Activated CD4-positive, alpha-beta memory T cell treated with anti-CD3 and anti-CD28 coated beads for 36 hours (primary cell): ENCODE results near the gene FERMT2. TPM values are rescaled to one million over a fixed set of nuclear protein-coding genes. Genes with fewer than 3 reads are reported as not detected.

Experiments
- CTCF ChIA-PET: fragments of 350-600 bp; sonication (Branson Sonifier 250); formaldehyde crosslinking; loops from one replicate; lab custom pipeline; 2021; ENCODE audit warnings: antibody characterized with exemption, inconsistent platforms; lab: Charles Lee
- POLR2A ChIA-PET: fragments of 350-600 bp; sonication (Branson Sonifier 250); formaldehyde crosslinking; loops from one replicate; lab custom pipeline; 2021; ENCODE audit warnings: antibody characterized with exemption; lab: Charles Lee
- DNase-seq: peaks from one replicate; pipeline ENCODE4 v3.0.0-alpha.2; 2020
- H3K27ac Mint-ChIP-seq: one replicate; pipeline ENCODE4 v1.8.0; 2021; ENCODE audit warnings: mixed read lengths
- H3K27me3 Mint-ChIP-seq: one replicate; pipeline ENCODE4 v1.8.0; 2021; ENCODE audit warnings: mixed read lengths
- H3K36me3 Mint-ChIP-seq: one replicate; pipeline ENCODE4 v1.8.0; 2021; ENCODE audit warnings: mixed read lengths
- H3K4me1 Mint-ChIP-seq: one replicate; pipeline ENCODE4 v1.8.0; 2021; ENCODE audit warnings: low read depth, mixed read lengths
- H3K4me3 Mint-ChIP-seq: one replicate; pipeline ENCODE4 v1.8.0; 2021; ENCODE audit warnings: mild to moderate bottlenecking, mixed read lengths
- H3K9me3 Mint-ChIP-seq: one replicate; pipeline ENCODE4 v1.8.0; 2021; ENCODE audit warnings: mixed read lengths
- intact Hi-C: fragments of 100-400 bp; cut with micrococcal nuclease; formaldehyde crosslinking; loops from one replicate; pipeline ENCODE4 v1.15.1; 2023
- total RNA-seq, 2 experiments: library from RNA; stranded (reverse); gene quantifications; one replicate each; pipeline ENCODE4 v1.2.3, GENCODE V29; 2021

Gene FERMT2
- 1 to 10 TPM; 3.8 to 5.3 TPM for total RNA-seq

DNA sequence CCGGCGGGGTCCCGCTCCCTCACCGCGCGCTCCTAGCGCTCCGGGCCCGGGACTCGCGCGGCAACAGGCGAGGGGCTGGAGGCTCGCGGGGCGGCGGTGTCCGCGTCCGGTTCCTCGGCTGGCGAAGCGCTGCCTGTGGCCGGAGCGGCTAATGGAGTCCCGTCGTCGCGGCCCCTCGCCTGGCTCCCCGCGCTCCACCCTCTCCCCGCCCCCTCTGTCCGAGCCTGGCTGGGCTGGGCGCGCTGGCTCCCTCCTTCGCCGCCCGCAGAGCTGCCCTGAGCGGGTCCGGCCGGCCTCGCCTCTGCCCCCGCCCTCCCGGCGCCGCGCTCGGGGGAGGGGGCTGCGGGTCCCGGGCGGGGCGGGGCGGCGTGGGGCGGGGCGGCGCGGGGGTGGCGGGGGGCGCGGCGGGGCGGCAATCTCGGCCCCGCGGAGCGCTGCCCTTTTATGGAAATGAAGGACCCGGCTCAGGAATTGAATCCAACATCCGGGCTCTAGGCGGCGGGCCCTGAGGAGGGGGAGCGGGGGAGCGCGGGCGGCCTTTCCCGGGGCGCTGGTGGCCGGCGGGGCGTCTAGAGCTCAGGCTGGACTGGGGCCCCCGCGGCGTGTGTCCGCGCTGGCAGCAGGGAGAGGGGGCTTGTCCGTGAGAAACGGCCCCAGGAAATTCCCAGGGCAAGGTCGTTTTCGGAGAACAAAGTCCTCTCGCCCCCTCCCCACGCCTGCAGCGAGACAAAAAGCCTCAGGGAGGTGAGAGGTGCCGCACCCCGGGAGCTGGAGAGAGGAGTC lies at the start of gene FERMT2:
Gene FERMT2, minus strand, starts transcription at position 153 of the 783 bp plus-strand sequence. CDS start 482 bp downstream, outside the sequence.
- H3K36me3 Mint-ChIP-seq, result no peaks in the 10 kb centered on the region
- H3K27me3 Mint-ChIP-seq, result peaks cover 43% of the 10 kb centered on the region
- peak within 1 kb of the TSS; percentile 9 for H3K27ac Mint-ChIP-seq
- peaks cover 33% of the 10 kb centered on the region for H3K4me1 Mint-ChIP-seq
- ChIA-PET POLR2A (no interaction called here), CTCF (interaction anchor here (1.1 to 1.4 kb wide), 2 partner anchors 9 to 10 kb away, joined by 4 read pairs; no protein-coding TSS in a partner anchor)
- intact Hi-C loops, result loop anchor here (1.0 to 10.0 kb wide), 4 partner anchors 33 to 536 kb away; partner anchors contain the start of gene DDHD1
- peak; percentile 40 for DNase-seq
- H3K9me3 Mint-ChIP-seq, result no peaks in the 10 kb centered on the region
- peak within 1 kb of the TSS; percentile 83 for H3K4me3 Mint-ChIP-seq

DNA sequence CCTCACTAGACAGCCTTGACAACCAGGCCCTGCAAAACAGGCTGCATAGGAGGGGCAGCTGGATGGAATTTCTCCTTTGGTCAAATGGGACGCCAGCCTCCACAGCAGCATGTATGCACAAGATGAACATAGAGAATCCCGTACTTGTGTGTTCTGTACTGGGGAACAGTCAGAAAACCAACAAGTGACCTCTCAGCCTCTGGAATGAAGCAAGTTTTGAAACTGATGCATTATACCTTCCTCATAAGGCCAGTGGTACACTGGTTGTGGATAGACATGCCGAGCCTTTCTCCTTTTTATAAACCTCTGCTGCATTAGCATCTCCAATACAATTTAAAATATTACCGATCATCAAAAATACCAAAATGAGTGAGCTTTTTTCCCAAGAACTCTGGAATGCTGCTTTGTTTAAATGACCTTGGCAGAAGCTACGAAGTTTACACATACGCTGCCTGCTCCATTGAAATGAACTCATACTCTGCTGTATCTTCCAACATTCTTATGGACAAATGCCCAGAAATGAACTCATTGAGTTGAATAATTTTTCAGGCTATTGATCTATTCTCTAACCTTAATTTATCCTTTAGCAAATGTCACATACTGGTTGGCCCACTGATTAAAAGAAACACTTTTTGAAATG lies 47.6 kb upstream of the FERMT2 start:
- Mint-ChIP-seq H3K4me3 (no peak overlapping the region), H3K27ac (no peak overlapping the region), H3K36me3 (no peaks in the 10 kb centered on the region), H3K27me3 (peaks cover 6% of the 10 kb centered on the region), H3K9me3 (no peaks in the 10 kb centered on the region), H3K4me1 (no peaks in the 10 kb centered on the region)
- DNase-seq, result no peak
- ChIA-PET POLR2A (no interaction called here), CTCF (interaction anchor here (1.0 kb wide), 1 partner anchor 297 kb away, joined by 3 read pairs; no protein-coding TSS in a partner anchor)
- intact Hi-C loops, result no loop called here

GRCh38 chr14:52996493-52996892 lies 45.6 kb upstream of the FERMT2 start:
- POLR2A ChIA-PET, result no interaction called here
- no peak overlapping the region for H3K4me3 Mint-ChIP-seq
- CTCF ChIA-PET, result no interaction called here
- H3K27ac Mint-ChIP-seq, result no peak overlapping the region
- H3K36me3 Mint-ChIP-seq, result no peaks in the 10 kb centered on the region
- intact Hi-C loops, result no loop called here
- H3K9me3 Mint-ChIP-seq, result no peaks in the 10 kb centered on the region
- no peak for DNase-seq
- H3K27me3 Mint-ChIP-seq, result peaks cover 6% of the 10 kb centered on the region
- no peaks in the 10 kb centered on the region for H3K4me1 Mint-ChIP-seq

DNA sequence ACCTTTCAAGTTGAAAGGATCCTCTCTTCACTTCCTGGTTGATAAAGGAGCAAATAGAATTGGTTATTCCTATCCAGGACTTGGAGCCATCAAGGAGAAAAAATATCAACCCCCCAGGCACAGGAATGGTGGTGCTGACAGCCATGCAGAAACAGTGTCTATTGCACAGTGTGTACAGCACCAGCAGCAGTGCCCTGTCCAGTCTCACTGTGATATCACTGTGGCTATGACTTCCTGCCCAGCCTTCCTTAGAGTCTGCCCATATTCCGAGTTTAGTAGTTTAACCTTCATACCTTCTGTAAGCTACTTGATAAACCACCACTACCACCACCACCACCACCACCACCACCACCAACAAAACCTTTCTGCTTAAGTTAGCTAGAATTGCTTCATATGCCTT lies 45.1 kb upstream of the FERMT2 start:
- H3K4me3 Mint-ChIP-seq, result no peak overlapping the region
- peaks cover 5% of the 10 kb centered on the region for H3K27me3 Mint-ChIP-seq
- DNase-seq, result no peak
- intact Hi-C loops, result no loop called here
- H3K27ac Mint-ChIP-seq, result no peak overlapping the region
- H3K36me3 Mint-ChIP-seq, result no peaks in the 10 kb centered on the region
- CTCF ChIA-PET, result no interaction called here
- no peaks in the 10 kb centered on the region for H3K4me1 Mint-ChIP-seq
- POLR2A ChIA-PET, result no interaction called here
- H3K9me3 Mint-ChIP-seq, result no peaks in the 10 kb centered on the region

GRCh38 chr14:52992236-52992870 lies 41.5 kb upstream of the FERMT2 start:
- peaks cover 3% of the 10 kb centered on the region for H3K27me3 Mint-ChIP-seq
- POLR2A ChIA-PET, result no interaction called here
- H3K27ac Mint-ChIP-seq, result no peak overlapping the region
- H3K9me3 Mint-ChIP-seq, result no peaks in the 10 kb centered on the region
- intact Hi-C loops, result no loop called here
- H3K4me3 Mint-ChIP-seq, result no peak overlapping the region
- H3K36me3 Mint-ChIP-seq, result no peaks in the 10 kb centered on the region
- no peaks in the 10 kb centered on the region for H3K4me1 Mint-ChIP-seq
- CTCF ChIA-PET, result no interaction called here
- no peak for DNase-seq

- Mint-ChIP-seq H3K4me1 (no peaks in the 10 kb centered on the region), H3K36me3 (no peaks in the 10 kb centered on the region), H3K9me3 (no peaks in the 10 kb centered on the region), H3K27me3 (no peaks in the 10 kb centered on the region), H3K27ac (no peak overlapping the region), H3K4me3 (no peak overlapping the region)
- intact Hi-C loops, result no loop called here
- ChIA-PET CTCF (interaction anchor here (0.9 kb wide), 1 partner anchor 291 kb away, joined by 3 read pairs; no protein-coding TSS in a partner anchor), POLR2A (no interaction called here)
- DNase-seq, result no peak
Observed at GRCh38 chr14:52988139-52988538, 37.3 kb upstream of the FERMT2 start.

- no peak overlapping the region for H3K27ac Mint-ChIP-seq
- intact Hi-C loops, result no loop called here
- no peaks in the 10 kb centered on the region for H3K9me3 Mint-ChIP-seq
- H3K36me3 Mint-ChIP-seq, result no peaks in the 10 kb centered on the region
- ChIA-PET POLR2A (no interaction called here), CTCF (interaction anchor here (0.9 kb wide), 1 partner anchor 291 kb away, joined by 3 read pairs; no protein-coding TSS in a partner anchor)
- DNase-seq, result no peak
- H3K4me3 Mint-ChIP-seq, result no peak overlapping the region
- H3K27me3 Mint-ChIP-seq, result no peaks in the 10 kb centered on the region
- H3K4me1 Mint-ChIP-seq, result no peaks in the 10 kb centered on the region
Observed at GRCh38 chr14:52987514-52987913, 36.7 kb upstream of the FERMT2 start.

- ChIA-PET POLR2A (no interaction called here), CTCF (no interaction called here)
- intact Hi-C loops, result no loop called here
- H3K27me3 Mint-ChIP-seq, result no peaks in the 10 kb centered on the region
- H3K4me1 Mint-ChIP-seq, result no peaks in the 10 kb centered on the region
- H3K27ac Mint-ChIP-seq, result no peak overlapping the region
- no peaks in the 10 kb centered on the region for H3K9me3 Mint-ChIP-seq
- H3K36me3 Mint-ChIP-seq, result no peaks in the 10 kb centered on the region
- no peak for DNase-seq
- H3K4me3 Mint-ChIP-seq, result no peak overlapping the region
Observed at GRCh38 chr14:52987042-52987441, 36.2 kb upstream of the FERMT2 start.

- intact Hi-C loops, result no loop called here
- no peaks in the 10 kb centered on the region for H3K9me3 Mint-ChIP-seq
- no peaks in the 10 kb centered on the region for H3K36me3 Mint-ChIP-seq
- CTCF ChIA-PET, result no interaction called here
- peaks cover 1% of the 10 kb centered on the region for H3K27me3 Mint-ChIP-seq
- H3K27ac Mint-ChIP-seq, result no peak overlapping the region
- H3K4me3 Mint-ChIP-seq, result no peak overlapping the region
- POLR2A ChIA-PET, result no interaction called here
- DNase-seq, result no peak
- no peaks in the 10 kb centered on the region for H3K4me1 Mint-ChIP-seq
Observed at GRCh38 chr14:52977798-52978197, 26.9 kb upstream of the FERMT2 start.

GRCh38 chr14:52974406-52974805 lies 23.6 kb upstream of the FERMT2 start:
- Mint-ChIP-seq H3K4me1 (no peaks in the 10 kb centered on the region), H3K4me3 (no peak overlapping the region), H3K27me3 (peaks cover 1% of the 10 kb centered on the region), H3K27ac (no peak overlapping the region), H3K36me3 (no peaks in the 10 kb centered on the region), H3K9me3 (no peaks in the 10 kb centered on the region)
- intact Hi-C loops, result no loop called here
- ChIA-PET CTCF (no interaction called here), POLR2A (no interaction called here)
- no peak for DNase-seq

GRCh38 chr14:52961060-52961639 lies 10.3 kb upstream of the FERMT2 start:
- Mint-ChIP-seq H3K27me3 (no peaks in the 10 kb centered on the region), H3K36me3 (no peaks in the 10 kb centered on the region), H3K4me1 (peaks cover 7% of the 10 kb centered on the region), H3K4me3 (no peak overlapping the region), H3K9me3 (no peaks in the 10 kb centered on the region), H3K27ac (no peak overlapping the region)
- ChIA-PET CTCF (interaction anchor here (0.6 to 6.1 kb wide), 29 partner anchors 8 to 1873 kb away, joined by 3 to 69 read pairs (median 3); partner anchors contain the start of gene FERMT2), POLR2A (no interaction called here)
- intact Hi-C loops, result loop anchor here (1.0 to 5.0 kb wide), 2 partner anchors 138 to 346 kb away; no protein-coding TSS in a partner anchor
- peak; percentile 65 for DNase-seq
